Muscle of back (tissue), 11 donors: ENCODE data around the gene NXN. TPM values are rescaled to one million over a fixed set of nuclear protein-coding genes. Genes with fewer than 3 reads are reported as not detected.
"Not testable (repeated sequence)": the region's sequence is repeated elsewhere in the genome, so short reads cannot be mapped to it uniquely, and the experiment has no call there.

Experiments used
- DNase-seq, 3 donors: peaks; one replicate each; pipeline versions ENCODE4 v3.0.0 to v3.0.0-alpha.2; 2013
- polyA plus RNA-seq, 10 donors: library from polyadenylated mRNA; unstranded; fragments of 120-200 nt; gene quantifications; one replicate each; pipeline ENCODE4 v1.2.1, GENCODE V29; 2013; ENCODE audit not compliant: insufficient read length in 10 of 10

NXN gene
- polyA plus RNA-seq, 10 donors = 43.5 to 70.1 (median 53.4) TPM

DNA sequence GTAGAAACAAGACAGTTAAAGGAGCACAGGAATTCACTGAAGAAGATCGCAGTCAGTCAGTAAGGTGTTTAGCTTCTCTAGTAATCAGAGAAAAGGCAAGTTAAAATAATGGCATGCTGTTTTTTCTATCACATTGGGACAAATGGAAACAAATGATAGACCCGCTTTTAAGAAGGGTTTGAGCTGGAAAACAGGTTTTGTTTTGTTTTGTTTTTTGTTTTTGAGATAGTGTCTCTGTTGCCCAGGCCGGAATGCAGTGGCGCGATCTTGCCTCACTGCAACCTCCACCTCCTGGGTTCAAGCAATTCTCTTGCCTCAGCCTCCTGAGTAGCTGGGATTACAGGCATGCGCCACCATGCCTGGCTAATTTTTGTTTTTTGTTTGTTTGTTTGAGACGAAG, 193.7 kb downstream of the NXN start:
- DNase-seq = not testable (repeated sequence)

GRCh38 chr17:784143-784542, 195.4 kb downstream of the NXN start:
- DNase-seq = no peak

DNA sequence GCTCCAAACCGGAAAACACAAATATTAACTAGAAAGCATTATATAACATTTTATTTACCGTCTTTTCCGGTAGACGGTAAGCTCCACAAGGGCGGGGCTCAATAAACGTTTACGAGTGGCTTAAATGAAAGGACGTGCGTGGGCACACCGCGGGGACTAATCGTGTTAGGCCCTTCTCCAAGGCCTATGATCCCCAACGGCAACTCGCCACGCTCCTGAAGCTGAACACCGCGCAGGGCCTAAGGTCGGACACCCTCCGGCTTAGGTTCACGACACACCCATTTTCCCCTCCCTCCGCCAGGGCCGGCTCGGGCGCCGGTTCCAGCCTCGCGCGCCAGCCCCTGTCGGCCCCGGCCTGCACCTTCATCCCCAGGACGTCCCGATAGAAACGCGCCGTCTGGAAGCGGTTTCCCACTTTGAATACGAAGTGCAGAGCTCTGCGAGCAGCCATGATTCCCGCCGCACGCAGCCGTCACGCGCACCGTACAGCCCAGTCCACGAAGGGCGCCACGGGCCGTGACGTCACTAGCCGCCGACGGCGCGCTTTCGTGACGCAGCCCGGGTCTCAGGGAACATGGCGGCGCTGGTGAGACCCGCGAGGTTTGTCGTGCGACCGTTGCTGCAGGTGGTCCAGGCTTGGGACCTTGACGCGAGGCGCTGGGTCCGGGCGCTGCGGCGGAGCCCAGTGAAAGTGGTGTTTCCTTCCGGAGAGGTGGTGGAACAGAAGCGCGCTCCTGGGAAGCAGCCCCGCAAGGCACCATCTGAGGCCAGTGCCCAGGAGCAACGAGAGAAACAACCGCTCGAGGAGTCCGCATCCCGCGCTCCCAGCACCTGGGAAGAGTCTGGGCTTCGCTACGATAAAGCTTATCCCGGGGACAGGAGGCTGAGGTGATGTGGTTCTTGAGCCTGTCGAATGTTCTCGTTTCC, 197.5 kb downstream of the NXN start, which contains the start of the genes GLOD4 and MRM3:
TSS of gene GLOD4 (minus strand) at position 476 of the 927 bp plus-strand sequence. CDS start at position 451, 25 bp downstream.
TSS of gene MRM3 (plus strand) at position 549 of the 927 bp plus-strand sequence. CDS start at position 575, 26 bp downstream.
- peak; percentile 89 to 98 (median 95) for DNase-seq

GRCh38 chr17:778096-778495, 201.5 kb downstream of the NXN start:
- DNase-seq = no peak

DNA sequence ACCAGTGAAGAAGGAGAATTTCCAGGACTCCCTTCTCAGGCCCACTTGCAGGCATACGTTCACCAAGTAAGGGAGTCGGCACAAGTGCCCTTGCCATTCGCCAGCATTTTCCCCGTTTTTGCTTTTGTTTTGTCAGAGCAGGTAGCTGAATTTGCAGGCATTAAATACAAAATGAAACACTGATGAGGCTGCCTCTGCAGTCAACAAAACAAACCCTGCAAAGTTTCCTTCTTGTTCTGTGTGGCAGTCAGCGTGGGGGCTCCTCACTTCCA, 205.3 kb downstream of the NXN start:
- no peak for DNase-seq

DNA sequence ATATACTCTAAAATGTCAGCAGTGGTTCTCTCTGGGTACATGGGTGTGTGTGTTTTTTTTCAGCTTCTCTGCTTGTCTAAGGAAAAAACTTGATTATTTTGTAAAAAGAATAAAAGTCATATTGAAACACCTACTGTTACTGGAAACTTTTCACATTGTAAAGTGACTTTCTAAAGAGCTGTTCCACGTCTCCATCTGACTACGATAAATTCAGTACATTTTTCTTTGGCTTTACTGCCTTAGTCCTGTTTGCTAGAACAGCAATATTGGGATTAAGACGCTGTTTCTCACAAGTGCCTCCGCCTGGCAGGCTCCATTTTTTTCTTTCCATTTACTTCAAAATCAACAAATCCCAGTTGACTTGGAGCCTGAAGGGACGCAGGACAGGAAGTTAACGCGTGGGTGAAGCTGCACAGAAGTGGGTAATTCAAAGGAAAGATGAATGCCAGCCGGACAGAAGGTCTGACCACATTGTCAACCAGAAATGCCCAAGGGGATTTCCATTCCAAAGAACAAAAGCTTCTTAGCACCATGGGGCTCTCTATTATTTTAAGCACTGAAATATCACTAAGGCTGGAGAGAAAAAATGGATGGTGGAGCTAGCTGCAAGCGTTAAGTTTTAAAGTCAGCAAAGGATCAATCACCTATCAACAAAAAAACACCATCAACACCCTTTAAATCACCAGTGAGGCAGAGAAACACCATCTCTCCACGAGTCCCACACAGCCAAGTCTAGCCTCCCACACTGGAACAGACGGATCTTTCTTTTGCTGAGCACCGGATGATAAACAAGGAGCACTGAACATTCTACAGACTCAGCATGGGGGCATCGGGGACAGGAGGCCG, 205.9 kb downstream of the NXN start:
- no peak for DNase-seq

GRCh38 chr17:773016-773415, 206.6 kb downstream of the NXN start:
- DNase-seq = no peak

DNA sequence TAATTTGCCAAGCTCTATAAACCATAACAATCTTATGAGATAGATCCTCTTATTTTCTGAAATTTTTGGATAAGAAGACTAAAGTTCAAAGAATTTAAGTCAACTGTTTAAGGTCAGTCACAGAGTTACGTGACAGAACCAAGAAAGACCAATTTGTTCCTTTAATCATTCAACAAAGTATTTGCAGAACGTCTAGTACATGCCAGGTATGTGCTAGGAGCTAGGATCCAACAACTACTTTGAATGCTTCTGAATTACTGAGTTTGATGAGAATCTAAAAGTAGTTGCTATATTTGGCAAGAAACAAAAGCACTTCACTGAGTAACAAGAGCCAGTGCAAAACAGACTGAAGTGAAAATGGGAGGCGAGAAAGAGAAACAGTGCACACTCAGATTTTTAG, 212.5 kb downstream of the NXN start:
- DNase-seq = no peak

DNA sequence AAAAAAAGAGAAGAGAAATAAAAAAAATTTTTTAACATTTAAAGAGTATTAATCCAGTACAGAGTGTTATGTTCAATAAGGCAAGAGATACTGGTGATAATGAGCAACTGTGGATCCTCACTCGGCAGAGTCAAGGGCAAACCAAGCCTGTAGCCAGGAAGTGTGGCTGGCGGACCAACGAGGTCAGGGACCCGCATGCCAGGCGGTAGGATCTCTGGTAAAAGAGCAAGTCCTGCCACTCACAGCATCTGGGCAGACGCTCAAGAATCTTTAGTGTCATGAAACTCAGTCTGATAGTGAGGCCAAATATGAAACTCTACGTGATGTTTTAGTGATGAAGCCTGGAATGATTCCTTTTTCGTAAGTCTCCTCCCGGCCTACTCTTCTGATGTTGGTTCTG, 219.2 kb downstream of the NXN start:
- no peak for DNase-seq

GRCh38 chr17:759964-760363, 219.6 kb downstream of the NXN start:
- no peak for DNase-seq

- not testable (repeated sequence) for DNase-seq
Observed at GRCh38 chr17:756010-756567, 223.5 kb downstream of the NXN start.

DNA sequence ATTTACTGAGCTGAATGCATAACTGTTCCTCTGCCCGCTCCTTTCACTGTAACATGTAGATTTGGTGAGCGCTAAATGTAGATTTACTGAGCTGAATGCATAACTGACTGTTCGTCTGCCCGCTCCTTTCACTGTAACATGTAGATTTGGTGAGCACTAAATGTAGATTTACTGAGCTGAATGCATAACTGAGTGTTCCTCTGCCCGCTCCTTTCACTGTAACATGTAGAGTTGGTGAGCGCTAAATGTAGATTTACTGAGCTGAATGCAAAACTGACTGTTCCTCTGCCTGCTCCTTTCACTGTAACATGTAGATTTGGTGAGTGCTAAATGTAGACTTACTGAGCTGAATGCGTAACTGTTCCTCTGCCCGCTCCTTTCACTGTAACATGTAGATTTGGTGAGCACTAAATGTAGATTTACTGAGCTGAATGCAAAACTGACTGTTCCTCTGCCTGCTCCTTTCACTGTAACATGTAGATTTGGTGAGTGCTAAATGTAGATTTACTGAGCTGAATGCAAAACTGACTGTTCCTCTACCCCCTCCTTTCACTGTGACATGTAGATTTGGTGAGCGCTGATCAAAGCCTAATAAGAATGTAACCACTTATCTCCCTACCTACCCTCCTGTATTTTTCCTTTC, 224.1 kb downstream of the NXN start:
- DNase-seq = not testable (repeated sequence)

DNA sequence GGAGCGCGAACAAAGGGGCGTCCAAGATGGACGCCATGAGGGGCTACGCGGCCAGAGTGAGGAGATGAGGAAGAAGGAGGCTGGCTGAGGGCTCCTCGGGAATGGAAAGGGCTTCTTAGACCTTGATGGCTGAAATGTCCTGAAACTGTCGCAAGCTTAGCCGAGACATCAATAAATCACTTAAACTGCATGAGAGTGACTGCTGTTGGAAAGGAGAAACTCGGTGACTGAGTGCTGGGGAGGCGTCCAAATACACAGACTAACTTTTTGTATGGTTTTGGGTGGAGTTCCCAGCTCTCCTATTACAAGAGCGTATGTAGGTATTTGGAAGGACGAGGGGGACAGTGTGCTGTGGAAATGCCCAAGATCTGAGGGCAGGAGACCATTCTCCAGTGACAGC, 226.2 kb downstream of the NXN start:
- peak in 1 of 3 donors; percentile 31 for DNase-seq

DNA sequence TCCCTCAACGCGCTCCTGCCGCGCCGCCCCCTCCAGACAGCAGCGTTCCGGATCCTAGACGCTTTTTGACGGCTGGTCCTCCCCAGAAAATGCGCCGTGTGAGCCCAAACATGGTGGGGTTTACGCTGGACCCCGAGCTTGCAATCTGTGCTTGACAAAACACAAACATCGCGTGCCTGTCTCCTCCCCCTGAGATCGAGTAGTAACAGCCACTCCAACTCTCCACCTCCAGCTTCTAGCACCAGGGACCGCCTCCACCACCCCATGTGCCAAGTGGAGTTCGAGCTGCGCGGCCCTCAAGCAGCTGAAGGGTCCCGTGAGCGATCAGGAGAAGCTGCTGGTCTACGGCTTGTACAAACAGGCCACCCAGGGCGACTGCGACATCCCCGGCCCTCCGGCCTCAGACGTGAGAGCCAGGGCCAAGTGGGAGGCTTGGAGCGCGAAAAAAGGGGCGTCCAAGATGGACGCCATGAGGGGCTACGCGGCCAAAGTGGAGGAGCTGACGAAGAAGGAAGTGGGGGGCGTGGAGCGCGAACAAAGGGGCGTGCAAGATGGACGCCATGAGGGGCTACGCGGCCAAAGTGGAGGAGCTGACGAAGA, 226.9 kb downstream of the NXN start:
- DNase-seq = peak; percentile 70 to 90 (median 76)

DNA sequence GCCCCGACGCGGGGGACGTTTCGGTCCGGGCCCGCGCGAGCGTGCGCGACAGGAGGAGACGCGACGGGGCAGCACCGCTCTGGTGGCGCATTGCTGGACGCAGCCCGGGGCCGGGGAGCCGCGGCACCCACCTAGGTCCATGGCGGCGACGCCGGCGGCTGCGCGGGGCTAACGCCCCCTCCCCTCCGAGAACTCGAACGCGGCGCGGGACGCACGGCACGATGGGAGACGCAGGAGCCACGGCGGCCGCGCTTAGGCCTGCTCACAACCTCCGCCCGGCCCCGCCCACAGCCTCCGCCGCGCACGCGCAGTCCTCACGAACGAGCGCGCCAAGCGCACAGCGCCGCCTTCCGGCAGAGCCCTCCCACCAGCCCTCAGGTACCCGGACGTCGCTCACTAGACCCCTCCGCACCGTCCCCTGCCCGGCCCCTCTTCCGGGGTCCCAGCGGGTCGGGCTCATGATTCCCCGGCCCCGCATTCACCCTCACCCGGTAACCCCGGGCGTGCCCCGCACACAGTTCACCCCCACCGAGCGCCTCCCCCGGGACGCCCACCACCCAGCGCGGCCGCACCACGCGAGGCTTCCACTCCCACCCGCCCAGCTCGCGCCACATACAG, 227.5 kb downstream of the NXN start, which contains the start of gene GEMIN4:
TSS of gene GEMIN4 (minus strand) at position 263 of the 618 bp plus-strand sequence. CDS start at position 141, 122 bp downstream.
- DNase-seq = peak; percentile 88 to 97 (median 96)

- peak in 1 of 3 donors; percentile 21 for DNase-seq
Observed at GRCh38 chr17:751269-752001, 228.1 kb downstream of the NXN start.

- DNase-seq = no peak
Observed at GRCh38 chr17:750431-751037, 229.0 kb downstream of the NXN start.

- not testable (repeated sequence) for DNase-seq
Observed at GRCh38 chr17:749359-749758, 230.2 kb downstream of the NXN start.
